Measurements from ENCODE around the gene PIGM.
"Not testable (repeated sequence)": the region's sequence is repeated elsewhere in the genome, so short reads cannot be mapped to it uniquely, and the experiment has no call there.

PIGM gene

GRCh38 chr1:160061369-160062229 lies 29.8 kb upstream of the PIGM start:
- no peak for DNase-seq

- peak in 2 of 4 experiments; percentile 25 to 34 for DNase-seq
These were observed 26.3 kb upstream of the PIGM start for GRCh38 chr1:160058087-160058486.

- no peak for DNase-seq
These were observed 24.9 kb upstream of the PIGM start for GRCh38 chr1:160056648-160057169.

- no peak for DNase-seq
These were observed 22.0 kb upstream of the PIGM start for GRCh38 chr1:160053548-160054365.

- DNase-seq = no peak
These were observed 21.1 kb upstream of the PIGM start for GRCh38 chr1:160052936-160053335.

- DNase-seq = no peak
These were observed 18.8 kb upstream of the PIGM start for GRCh38 chr1:160050619-160051018.

- not testable (repeated sequence) for DNase-seq
These were observed 18.4 kb upstream of the PIGM start for GRCh38 chr1:160050182-160050581.

- DNase-seq = no peak
These were observed 17.3 kb upstream of the PIGM start for GRCh38 chr1:160049101-160049500.

GRCh38 chr1:160048335-160048734 lies 16.5 kb upstream of the PIGM start:
- no peak for DNase-seq

- peak in 2 of 4 experiments; percentile 12 to 31 for DNase-seq
These were observed 15.6 kb upstream of the PIGM start for GRCh38 chr1:160047111-160047991.

- DNase-seq = peak; percentile 49 to 78 (median 64)
These were observed 14.8 kb upstream of the PIGM start for GRCh38 chr1:160046494-160047110.

- DNase-seq = no peak
These were observed 13.9 kb upstream of the PIGM start for GRCh38 chr1:160045653-160046052.

GRCh38 chr1:160043543-160043942 lies 11.8 kb upstream of the PIGM start:
- DNase-seq = no peak

- DNase-seq = no peak
These were observed 8.7 kb upstream of the PIGM start for GRCh38 chr1:160040476-160040875.

GRCh38 chr1:160032165-160032820 lies 503 bp upstream of the PIGM start:
- DNase-seq = peak; percentile 12 to 28 (median 16)

GRCh38 chr1:160030657-160031364 lies 979 bp downstream of the PIGM start:
- peak in 3 of 4 experiments; percentile 6 to 15 (median 6) for DNase-seq

- DNase-seq = no peak
These were observed 3.4 kb downstream of the PIGM start for GRCh38 chr1:160028426-160028825.

- peak in 1 of 4 experiments; percentile 9 for DNase-seq
These were observed 6.5 kb downstream of the PIGM start for GRCh38 chr1:160025314-160025713.

- DNase-seq = no peak
These were observed 7.4 kb downstream of the PIGM start for GRCh38 chr1:160024195-160024905.
